Activated naive CD4-positive, alpha-beta T cell (primary cell): ENCODE measurements around the gene GMCL1.
A peak's percentile ranks its signal among the peaks of the same experiment; 100 is the strongest.
"Not testable (repeated sequence)": the region's sequence is repeated elsewhere in the genome, so short reads cannot be mapped to it uniquely, and the experiment has no call there.

Experiments
- DNase-seq, 4 experiments: peaks; one replicate each; lab custom pipeline; 2025; lab: John Stamatoyannopoulos, UW

Gene GMCL1

GRCh38 chr2:69848186-69848790, 18.8 kb downstream of the GMCL1 start:
- DNase-seq = no peak

GRCh38 chr2:69858261-69858660, 28.8 kb downstream of the GMCL1 start:
- no peak for DNase-seq

GRCh38 chr2:69863298-69863697, 33.8 kb downstream of the GMCL1 start:
- no peak for DNase-seq

- no peak for DNase-seq
Observed at GRCh38 chr2:69888451-69888850, 59.0 kb downstream of the GMCL1 start.

- no peak for DNase-seq
Observed at GRCh38 chr2:69889302-69889701, 59.8 kb downstream of the GMCL1 start.

- no peak for DNase-seq
Observed at GRCh38 chr2:69890881-69891280, 61.4 kb downstream of the GMCL1 start.

- not testable (repeated sequence) for DNase-seq
Observed at GRCh38 chr2:69892838-69893424, 63.5 kb downstream of the GMCL1 start.

- peak; percentile 61 to 78 (median 73) for DNase-seq
Observed at GRCh38 chr2:69893684-69894551, 64.5 kb downstream of the GMCL1 start, which contains the start of gene SNRNP27. TSS of gene SNRNP27 (plus strand) at chr2:69893956. CDS start at chr2:69893985, 29 bp downstream.

- DNase-seq = not testable (repeated sequence)
Observed at GRCh38 chr2:69894737-69895136, 65.3 kb downstream of the GMCL1 start.

GRCh38 chr2:69902213-69902922, 72.9 kb downstream of the GMCL1 start:
- peak in 1 of 4 experiments; percentile 0 for DNase-seq

- DNase-seq = no peak
Observed at GRCh38 chr2:69907216-69907615, 77.8 kb downstream of the GMCL1 start.

GRCh38 chr2:69911985-69912563, 82.6 kb downstream of the GMCL1 start:
- no peak for DNase-seq

GRCh38 chr2:69914164-69914949, 84.9 kb downstream of the GMCL1 start:
- DNase-seq = peak in 3 of 4 experiments; percentile 22 to 96 (median 51)

- peak in 3 of 4 experiments; percentile 96 to 99 (median 99) for DNase-seq
Observed at GRCh38 chr2:69914950-69915945, 85.8 kb downstream of the GMCL1 start, which contains the start of gene MXD1. TSS of gene MXD1 (plus strand) at chr2:69915109. CDS start at chr2:69915331, 222 bp downstream.

GRCh38 chr2:69916106-69916505, 86.6 kb downstream of the GMCL1 start:
- no peak for DNase-seq

GRCh38 chr2:69917852-69918251, 88.4 kb downstream of the GMCL1 start:
- no peak for DNase-seq

GRCh38 chr2:69918401-69918800, 88.9 kb downstream of the GMCL1 start:
- DNase-seq = no peak

- DNase-seq = no peak
Observed at GRCh38 chr2:69923116-69923515, 93.7 kb downstream of the GMCL1 start.

- DNase-seq = no peak
Observed at GRCh38 chr2:69926849-69927515, 97.5 kb downstream of the GMCL1 start.
